ENCODE data around the gene RFX6.

RFX6 gene

GRCh38 chr6:116894669-116895068 lies 17.6 kb downstream of the RFX6 start:
- no peak for DNase-seq

- DNase-seq, result no peak
These were observed 18.9 kb downstream of the RFX6 start for GRCh38 chr6:116895935-116896334.

GRCh38 chr6:116902634-116903033 lies 25.6 kb downstream of the RFX6 start:
- no peak for DNase-seq

GRCh38 chr6:116922853-116923548 lies 46.0 kb downstream of the RFX6 start:
- DNase-seq, result no peak

DNA sequence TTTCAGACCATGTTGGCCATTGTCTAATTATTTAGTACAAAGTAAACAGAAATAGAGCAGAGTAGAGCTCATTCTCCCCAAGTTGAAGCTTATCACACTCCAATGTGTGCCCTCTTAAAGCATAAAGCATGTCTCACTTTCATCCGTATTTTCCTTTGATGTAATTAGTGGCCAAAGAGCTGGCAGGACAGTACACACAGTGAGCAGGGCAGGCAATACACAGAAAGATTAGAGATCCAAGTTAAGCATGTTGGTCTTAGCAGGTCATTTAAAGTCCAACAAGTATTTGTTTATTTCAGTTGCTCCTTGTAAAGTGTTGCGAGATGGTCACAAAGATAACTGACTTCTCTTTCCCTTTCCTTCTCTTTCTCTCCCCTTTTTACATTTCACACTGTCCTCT lies 47.2 kb downstream of the RFX6 start:
- DNase-seq, result no peak

DNA sequence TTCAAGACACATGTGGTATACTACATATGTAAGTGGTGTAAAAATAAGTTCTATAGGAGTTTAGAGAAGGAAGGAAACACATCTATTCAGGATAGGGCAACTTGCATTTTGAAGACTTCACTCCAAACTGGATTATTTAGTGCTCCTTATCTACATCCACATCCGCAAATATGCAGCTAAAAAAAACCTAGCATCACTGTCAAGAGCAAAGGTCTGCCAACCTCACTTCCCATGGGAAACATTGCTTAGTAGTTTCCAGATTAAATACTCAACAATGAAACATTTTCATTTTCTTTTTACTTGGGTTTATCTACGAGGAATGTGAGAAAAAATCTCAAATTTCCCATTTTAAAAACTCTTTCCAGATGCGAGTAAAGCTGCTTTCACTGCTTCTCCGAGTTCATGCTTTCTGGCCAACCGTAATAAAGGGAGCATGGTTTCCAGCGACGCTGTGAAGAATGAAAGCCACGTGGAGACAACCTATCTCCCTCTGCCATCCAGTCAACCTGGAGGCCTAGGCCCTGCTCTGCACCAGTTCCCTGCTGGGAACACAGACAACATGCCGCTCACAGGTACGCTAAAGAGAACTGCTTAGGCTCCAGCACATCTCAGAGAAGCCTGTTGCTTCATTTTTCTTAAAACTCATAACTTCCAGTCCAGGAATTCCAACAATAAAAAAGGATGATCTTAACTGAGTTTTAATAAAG lies 48.2 kb downstream of the RFX6 start:
- no peak for DNase-seq

GRCh38 chr6:116928677-116929076 lies 51.6 kb downstream of the RFX6 start:
- no peak for DNase-seq

- no peak for DNase-seq
These were observed 52.8 kb downstream of the RFX6 start for GRCh38 chr6:116929825-116930224.

GRCh38 chr6:116931456-116931855 lies 54.4 kb downstream of the RFX6 start:
- DNase-seq, result no peak

DNA sequence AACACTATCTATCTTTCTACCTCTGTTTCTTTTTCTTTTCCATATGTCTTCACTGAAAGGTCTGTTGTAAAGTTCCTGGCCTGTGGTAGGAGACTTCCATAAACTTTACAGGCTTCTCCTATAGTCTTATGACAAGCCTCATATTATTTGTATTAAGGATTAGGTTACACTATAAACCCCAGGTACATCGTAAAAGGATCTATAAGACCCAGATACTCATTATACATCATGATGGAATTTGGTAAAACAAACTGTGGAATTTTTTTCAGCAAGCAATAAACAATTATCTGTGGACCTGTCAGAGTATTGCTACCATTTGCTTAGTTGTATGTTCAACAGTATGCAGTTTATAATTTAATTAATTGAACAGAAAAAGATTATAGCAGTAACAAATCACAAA lies 55.5 kb downstream of the RFX6 start:
- no peak for DNase-seq

GRCh38 chr6:116933485-116933884 lies 56.4 kb downstream of the RFX6 start:
- no peak for DNase-seq

DNA sequence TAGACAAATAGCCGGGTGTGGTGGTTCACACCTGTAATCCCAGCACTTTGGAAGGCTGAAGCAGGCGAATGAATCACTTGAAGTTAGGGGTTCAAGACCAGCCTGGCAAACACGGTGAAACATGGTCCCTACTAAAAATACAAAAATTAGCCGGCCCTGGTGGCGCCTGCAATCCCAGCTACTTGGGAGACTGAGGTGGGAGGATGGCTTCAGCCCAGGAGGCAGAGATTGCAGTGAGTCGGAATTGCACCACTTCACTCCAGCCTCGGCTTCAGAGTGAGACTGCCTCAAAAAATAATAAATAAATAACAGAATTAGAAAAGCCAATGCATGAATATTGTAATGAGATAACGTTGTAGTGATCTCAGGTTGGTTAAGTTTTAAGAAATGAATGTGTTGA lies 61.3 kb downstream of the RFX6 start:
- DNase-seq, result no peak

GRCh38 chr6:116941727-116942126 lies 64.7 kb downstream of the RFX6 start:
- DNase-seq, result no peak

DNA sequence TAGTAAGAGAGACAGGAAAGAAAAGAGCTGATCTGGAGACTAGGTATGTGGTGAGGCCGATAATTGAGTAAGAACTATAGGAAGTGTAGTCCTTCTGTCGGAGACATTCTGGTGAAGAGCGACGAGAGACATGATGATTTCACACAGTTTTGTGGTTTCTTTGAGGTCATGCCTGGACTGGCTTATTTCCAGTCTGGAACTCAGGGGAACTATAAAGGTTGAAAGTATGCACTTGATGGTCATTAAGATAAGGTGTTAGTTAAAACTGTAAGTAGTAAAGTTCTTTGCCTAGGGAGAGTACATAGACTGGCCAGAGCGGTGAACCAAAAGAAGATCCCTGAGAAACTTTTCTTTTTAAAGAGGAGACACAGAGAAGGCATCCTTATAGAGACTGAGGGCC lies 68.8 kb downstream of the RFX6 start:
- no peak for DNase-seq

GRCh38 chr6:116948533-116949304 lies 71.7 kb downstream of the RFX6 start:
- DNase-seq, result no peak

GRCh38 chr6:116949964-116950363 lies 72.9 kb downstream of the RFX6 start:
- no peak for DNase-seq

DNA sequence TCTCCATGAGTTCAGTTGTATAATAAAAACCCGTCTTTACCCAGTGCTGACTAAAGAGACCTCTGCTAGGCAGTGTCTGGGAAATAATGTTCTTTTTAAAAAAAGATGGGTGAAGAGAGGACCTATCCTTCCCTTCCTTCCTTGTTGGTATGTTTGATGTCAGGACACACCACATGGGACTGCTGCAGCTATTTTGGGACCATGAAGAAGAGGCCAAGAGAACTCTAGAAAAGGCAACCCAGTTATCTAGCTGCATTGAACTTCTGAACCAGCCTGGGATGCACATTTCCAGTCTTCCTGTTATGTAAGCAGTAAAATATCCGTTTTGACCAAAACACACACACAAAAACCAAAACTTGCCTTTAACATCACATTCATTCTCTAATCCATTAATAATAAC lies 77.3 kb downstream of the RFX6 start:
- no peak for DNase-seq

- no peak for DNase-seq
These were observed 77.9 kb downstream of the RFX6 start for GRCh38 chr6:116954938-116955337.

GRCh38 chr6:116955773-116956172 lies 78.7 kb downstream of the RFX6 start:
- no peak for DNase-seq

DNA sequence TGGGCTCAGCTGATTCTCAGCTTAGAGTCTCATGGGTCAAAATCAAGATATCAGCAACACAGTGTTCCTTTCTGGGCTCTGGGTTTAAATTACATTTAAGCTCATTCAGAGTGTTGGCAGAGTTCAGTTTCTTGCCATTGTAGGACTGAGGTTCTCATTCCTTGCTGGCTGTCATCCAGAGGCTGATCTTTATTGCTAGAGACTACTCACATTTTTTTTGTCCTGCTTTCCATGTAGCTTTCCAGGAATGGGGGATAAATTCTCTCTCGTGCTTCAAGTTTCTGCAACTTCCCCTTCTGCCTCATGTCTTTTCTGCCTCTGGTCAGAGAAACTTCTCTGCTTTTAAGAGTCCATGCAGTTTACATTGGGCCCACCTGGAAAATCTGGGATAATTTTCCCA lies 86.9 kb downstream of the RFX6 start:
- no peak for DNase-seq

DNA sequence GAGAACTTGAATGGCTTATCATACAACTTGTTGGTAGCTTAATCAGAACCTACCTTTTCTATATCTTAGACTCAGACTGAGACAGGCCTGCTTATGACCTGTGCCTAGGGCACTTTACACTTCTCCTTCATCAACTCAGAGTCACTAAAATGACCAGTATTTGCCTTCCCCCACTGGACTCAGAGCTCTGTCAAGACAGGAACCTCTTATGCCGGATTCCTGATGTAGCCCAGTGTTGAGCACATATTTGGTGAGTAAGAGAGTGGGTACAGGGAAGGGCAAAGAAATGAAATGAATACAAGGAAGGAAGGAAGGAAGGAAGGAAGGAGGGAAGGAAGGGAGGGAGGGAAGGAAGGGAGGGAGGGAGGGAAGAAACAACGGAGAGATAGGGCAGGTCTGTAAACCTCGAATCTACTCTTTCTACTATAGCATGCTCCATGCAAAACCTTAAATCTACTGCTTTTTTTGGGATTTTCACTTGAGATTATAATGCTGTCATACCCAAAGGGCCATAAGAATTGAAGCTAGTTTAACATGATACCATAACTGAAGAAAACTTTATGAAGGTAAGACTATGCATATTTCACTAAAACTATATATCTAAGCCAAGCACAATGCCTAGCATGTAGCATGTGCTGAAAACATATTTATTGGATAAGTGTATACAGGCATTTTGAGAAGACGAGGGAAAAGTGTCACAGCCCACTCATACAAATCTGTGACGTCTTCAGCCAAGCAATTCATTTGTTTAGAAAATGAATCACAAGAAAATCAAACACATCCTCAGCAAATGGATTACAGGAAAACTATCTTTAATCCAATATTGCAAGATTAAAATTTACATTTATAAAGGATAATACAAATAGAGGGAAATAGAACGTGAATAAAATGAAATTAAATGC lies 89.9 kb downstream of the RFX6 start:
- no peak for DNase-seq

GRCh38 chr6:116969211-116969863 lies 92.3 kb downstream of the RFX6 start:
- DNase-seq, result no peak

All from stimulated activated CD4-positive, alpha-beta T cell treated with anti-CD3 and anti-CD28 coated beads, Interleukin-2, amount 100 ng/mL, for 24 hours (primary cell).